ENCODE measurements around the gene ABCG8.

- TF ChIP-seq CTCF (IDR thresholded peaks at IDR 0.05; ENCODE audit: extremely low read depth in 1 of 2, insufficient read depth in 1 of 2, low read depth in 1 of 2, low read length in 2 of 2) (no peak), MAX (IDR thresholded peaks at IDR 0.05; ENCODE audit: insufficient read depth, insufficient read length) (no peak), EZH2 (IDR thresholded peaks at IDR 0.05; ENCODE audit: borderline replicate concordance, low read depth, low read length, severe bottlenecking) (no peak), POLR2AphosphoS5 (IDR thresholded peaks at IDR 0.05; ENCODE audit: insufficient read depth, low read depth, low read length) (no peak), POLR2A (IDR thresholded peaks at IDR 0.05; ENCODE audit: low read depth, low read length) (no peak), FOS (IDR thresholded peaks at IDR 0.05; ENCODE audit: borderline replicate concordance, insufficient read depth, low read length) (no peak), GATA2 (IDR thresholded peaks at IDR 0.05; ENCODE audit: insufficient read depth, insufficient read length, low read depth, low read length) (no peak), MYC (IDR thresholded peaks at IDR 0.05; ENCODE audit: low read depth, low read length) (no peak), JUN (IDR thresholded peaks at IDR 0.05; ENCODE audit: borderline replicate concordance, insufficient read depth, insufficient read length, low read depth) (no peak)
These were observed 12.2 kb upstream of the ABCG8 start for GRCh38 chr2:43826305-43827250.
